Stimulated activated CD4-positive, alpha-beta T cell treated with anti-CD3 and anti-CD28 coated beads, Interleukin-2, amount 100 ng/mL, for 48 hours (primary cell): ENCODE measurements around the gene CAMKMT.

ENCODE experiments used
- DNase-seq, 2 donors: peaks; one replicate each; pipeline ENCODE4 v3.0.0-alpha.2; 2020

Gene CAMKMT

DNA sequence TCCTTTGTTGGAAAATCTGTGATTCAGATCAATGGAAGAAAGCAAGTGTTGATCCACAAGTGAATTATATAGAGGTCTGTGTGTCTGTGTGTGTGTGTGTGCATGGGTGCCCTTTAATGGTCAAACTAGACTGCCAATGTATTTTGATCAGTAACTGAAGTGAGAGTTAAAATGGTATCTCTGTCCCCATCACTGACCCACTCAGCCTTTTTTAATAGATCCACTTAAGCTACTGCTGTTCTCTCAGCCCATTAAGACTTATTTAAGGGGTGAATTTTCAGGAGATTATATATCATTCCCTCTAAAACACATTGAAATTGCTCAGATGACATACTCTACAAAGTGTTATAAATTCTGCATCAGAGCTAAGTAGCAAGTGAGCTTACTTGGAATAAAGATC, 386.0 kb downstream of the CAMKMT start:
- DNase-seq = no peak

DNA sequence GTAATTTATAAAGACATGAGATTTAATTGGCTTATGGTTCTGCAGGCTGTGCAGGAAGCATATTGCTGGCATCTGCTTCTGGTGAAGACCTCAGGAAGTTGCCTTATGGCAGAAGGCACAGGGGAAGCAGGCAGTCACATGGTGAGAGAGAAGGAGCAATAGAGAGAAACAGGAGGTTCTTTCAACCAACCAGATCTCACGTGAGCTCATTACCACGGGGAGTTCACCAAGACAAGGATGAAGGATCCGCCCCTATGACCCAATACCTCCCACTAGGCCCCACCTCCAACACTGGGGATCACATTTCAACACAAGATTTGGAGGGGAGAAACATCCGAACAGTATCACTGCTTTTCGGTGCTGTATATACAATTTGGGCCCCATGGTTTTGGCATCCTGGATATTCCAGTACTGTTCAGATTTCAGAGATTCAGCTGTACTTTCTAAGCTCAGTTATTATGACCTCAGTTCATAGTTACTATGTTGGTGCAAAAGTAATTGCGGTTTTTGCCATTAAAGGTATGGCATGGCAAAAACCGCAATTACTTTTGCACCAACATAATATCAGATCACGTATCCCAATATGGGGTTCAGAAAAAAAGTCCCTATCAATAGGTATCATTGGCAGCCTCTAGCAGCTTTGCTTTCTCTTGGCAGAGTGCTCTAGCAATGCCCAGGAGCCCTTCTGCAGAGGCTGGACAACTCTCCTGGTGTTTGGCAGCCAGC, 390.2 kb downstream of the CAMKMT start:
- no peak for DNase-seq

DNA sequence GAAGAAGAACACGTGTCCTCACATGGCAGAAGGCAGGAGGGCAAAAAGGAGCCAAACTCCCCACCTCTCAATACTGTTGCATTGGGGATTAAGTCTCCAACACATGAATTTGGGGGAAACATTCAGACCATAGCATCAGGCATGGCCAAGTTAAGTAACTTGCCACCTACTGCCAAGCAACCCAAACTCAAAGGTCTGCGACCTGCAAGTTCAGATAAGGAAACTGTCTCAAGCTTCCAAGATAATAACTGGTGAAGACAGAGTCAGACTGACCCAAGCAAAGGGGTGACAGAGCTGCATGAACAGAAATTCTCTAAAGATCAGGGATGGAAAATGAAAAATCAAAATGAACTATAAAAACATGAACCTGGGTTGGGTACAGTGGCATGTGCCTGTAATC, 391.0 kb downstream of the CAMKMT start:
- no peak for DNase-seq

DNA sequence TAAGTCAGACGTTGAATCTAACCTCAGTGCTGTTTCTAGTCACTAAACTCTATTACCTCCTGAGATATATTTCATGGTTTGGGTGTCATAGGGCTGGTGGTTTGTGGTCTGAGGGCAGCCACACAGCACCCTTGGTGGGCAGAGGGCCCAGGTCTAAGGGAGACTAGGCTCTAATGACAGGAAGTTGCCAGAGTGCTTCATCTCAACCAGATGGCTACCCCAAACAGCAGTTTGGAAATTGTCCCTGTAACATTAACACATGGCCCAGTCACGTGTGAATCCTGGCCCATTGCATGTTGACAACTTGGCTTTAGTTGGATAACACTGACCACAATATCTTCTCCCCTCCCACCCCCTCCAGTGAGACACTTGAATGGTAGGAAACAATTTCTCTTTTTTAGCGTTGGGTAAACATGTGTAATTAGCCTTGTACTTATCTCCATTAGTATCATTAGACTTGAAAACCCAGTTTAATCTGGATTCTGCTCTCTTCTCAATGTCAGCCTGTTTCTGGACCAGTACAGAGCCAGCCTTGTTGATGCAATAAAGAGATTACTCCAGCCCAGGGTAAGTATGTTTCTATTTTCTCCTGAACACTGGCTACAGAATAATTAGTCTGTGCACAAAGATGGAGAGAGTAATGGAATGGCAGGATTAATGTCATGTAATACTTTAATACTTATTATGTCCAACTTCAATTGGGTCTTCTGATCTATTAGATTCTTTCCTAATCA, 392.0 kb downstream of the CAMKMT start:
- DNase-seq = no peak

DNA sequence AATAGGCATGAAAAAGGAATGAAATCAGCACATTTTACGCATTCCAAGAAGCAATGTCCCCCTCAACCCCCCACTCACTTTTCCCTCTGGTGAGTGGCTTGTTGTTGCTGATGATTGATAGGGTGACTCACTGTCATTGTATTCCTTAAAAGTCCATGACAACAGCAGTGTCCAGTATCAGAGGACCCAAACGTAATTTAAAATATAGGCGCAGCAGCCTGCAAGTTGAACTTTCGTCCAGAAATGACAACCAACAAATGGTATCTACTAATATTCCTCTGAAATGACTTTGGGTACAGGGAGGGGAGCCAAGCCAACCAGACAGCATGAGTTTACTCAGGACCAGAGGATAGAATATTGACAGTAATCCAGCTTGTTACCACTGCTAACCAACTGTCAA, 396.8 kb downstream of the CAMKMT start:
- no peak for DNase-seq

DNA sequence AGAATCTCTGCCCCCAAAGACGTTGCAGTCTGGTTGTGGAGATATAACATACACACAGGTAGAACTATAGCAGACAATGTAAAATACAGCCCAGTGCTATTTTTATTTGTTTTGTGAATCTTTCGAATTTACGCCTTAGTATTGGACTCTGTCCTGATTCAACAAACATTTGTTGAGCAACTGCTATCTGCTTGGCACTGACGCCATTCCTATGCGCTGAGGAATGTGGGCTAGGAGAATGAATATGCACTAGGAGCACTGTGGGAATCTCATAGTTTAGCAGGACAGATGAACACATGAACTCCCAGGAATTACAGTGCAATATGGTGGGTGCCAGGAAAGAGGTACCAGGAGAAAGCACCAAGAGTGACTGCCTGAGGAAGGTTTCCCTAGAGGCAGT, 398.1 kb downstream of the CAMKMT start:
- no peak for DNase-seq

DNA sequence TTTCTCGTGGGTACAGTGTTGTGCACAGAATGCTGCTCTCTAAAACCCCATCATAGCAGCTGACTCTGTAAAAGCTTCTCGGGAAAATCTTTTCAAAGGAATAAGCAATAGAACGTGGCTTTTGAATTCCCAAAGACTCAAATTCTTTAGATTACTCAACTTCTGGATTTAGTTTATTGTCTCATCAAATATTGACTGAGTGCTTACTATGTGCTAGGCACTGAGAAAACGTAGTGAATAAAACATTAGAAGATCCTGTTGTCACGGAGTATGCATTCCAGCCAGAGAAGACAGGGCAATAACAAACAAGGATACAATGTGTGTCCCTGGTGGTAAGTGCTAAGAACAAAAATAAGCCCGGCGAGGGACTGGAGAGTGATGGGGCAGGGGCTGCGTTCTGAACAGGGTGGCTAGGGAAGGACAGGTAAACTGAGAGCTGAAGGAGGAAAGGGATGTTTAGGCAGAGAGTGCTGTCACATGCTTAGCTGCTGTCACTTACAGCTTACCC, 401.6 kb downstream of the CAMKMT start:
- DNase-seq = no peak

DNA sequence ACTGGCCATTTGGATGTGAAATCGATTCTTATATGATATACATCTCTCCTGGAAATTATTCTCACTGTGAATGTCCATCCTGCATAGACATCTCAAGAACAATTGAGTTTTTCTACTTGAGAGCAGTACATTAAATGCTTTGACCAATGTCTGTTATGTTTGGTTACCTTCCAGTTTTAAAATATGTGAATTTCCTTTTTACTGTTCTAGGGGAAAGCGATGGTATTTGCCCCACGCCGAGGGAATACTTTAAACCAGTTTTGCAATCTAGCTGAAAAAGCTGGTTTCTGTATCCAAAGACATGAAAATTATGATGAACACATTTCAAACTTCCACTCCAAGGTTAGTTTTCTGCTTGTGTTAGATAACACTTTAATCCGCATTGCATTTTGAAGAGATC, 404.5 kb downstream of the CAMKMT start:
- DNase-seq = no peak

DNA sequence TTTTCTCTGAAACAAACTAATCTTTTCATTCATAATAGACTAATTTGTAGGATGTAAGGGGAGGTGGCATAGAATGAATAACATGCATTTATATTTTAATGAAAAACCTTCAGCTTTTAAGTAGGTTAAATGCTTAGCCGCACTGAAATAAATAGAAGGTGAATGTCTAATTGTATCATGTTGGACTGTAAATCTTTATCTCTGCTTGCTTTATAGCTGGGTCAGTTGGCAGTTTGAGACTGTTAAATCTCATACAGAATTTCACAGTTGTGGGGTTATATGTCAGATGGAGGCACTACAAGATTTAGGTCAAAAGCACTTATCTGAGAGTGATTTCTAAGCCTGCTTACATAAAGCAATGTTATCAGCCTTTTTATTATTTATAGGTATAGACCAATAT, 405.0 kb downstream of the CAMKMT start:
- DNase-seq = no peak

DNA sequence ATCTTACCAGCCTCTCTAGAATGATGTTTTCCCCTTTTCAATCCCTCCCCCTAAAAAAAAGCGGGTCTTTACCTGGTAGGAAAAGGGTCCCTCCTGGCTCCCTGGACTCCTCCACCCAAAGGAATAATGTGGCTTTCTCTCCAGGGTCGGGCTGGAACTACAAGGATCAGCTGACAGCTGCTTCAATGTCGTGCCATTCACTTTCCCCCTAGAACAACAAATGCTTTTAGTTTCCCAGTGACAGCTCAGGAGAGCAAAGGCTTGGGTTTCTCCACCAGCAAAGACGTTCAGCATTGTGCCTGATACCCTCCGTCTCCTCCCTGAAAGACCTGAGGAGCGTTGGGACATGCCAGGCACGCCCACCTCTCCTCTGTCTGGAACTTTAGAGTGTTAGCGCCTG, 405.9 kb downstream of the CAMKMT start:
- no peak for DNase-seq

DNA sequence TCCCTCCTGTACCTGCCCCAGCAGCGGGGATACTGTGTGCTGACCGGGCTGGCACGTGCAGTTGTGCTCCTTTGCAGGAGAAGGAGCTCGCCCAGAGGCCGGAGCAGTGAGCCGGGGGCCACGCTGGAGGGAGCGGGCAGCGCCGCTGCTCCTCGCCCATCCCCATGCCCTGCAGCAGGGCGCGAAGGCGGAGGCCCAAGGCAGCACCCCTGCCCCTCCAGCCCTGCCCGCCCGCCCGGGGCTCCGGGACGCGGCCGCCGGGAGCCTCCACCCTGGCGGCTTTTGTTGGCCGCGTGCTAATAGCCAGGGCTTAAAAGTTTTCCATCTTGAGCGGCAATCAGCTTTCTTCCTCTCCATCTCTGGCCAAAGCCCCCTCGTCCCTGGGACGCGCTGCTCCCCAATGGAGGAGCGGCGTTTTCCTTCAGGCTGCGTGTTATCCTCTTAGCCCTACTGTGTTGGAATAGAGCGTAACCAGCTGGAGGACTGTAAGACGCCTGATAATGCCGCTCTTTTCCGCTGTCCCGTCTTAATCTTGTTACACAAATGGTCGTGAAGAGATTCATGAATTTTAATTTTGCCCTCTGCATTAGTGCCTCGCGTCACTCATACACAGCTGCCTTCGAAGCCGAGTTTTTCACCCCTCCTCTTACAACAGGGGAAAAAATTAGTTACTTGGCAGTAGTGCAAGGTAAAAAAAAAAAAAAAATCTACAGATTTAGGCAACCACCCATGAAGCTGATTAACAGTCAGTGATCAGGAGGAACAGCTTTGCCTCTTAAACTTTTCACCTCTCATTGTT, 406.9 kb downstream of the CAMKMT start:
- DNase-seq = no peak

DNA sequence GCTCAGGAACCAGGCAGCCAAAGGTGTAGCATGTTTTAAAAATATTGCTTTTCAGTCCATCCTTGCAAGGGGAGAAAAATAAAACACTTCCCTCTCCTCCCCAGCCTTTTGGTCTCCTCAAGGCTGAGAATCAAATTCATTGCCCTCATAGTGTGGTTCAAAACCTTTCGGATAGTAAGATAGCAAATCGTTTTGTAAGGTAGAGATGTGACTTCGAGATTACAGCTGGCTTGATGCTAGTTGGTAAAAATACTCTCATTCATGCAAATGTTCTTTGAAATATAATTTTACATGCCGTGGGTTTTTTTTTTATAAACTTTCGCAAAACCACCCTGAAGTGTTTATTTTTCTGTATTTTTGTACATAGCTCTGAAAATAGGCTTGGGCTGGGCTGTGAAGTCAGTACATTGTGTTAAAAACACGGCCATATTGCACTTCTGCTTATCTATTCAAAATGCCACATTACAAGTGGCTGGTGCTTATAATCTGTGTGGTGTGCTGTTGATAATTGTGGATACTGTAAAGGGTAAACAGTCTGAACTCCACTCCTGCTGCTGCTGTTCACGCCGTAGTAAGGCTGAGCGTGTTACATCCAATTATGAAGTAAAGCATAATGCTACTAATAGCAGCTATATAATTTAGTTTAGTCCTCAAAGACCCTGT, 407.7 kb downstream of the CAMKMT start:
- DNase-seq = no peak

DNA sequence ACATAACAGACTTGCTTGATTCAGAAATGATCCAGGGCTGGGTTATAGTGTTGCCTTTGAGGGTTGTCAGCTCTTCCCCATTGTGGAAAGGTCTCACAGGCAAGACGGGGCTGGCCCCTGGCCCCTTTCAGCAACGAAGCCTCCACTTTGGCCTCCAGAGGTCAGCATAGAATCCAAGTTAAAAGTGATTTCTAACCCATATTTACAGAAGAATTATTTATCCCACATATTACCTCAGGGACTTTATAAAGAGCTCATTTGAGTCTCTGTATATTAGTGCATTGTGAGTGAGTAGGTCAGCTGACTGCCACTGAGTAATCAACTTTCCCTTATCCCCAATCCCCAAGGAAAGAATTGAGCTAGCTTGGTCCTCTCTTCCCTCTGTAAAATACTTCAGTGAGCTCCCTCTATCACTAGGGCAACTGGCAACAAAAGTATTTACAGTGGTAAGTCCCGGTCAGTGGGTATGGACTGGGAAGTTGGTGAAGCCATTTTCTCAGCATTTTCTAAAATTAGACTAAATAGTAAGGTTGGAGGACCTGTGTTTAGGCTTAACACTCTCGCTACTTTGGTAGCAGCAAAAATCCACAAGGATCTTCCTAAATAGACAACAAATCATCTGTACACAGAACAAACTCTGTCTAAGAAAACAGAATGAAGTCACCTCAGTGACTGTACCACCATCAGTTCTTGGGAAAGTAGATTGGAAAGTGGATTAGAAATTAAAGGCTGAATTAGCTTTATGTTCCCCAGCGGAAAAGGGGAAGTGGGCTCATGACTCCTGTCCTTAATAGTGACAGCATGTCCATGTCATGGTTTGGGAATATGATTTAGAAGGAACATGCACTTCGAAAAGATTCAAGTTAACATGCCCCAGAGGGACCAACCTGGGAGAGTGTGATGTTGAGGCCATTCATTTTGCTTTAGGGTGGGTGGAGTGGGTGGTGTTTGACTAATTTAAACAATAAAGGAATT, 408.8 kb downstream of the CAMKMT start:
- DNase-seq = no peak

DNA sequence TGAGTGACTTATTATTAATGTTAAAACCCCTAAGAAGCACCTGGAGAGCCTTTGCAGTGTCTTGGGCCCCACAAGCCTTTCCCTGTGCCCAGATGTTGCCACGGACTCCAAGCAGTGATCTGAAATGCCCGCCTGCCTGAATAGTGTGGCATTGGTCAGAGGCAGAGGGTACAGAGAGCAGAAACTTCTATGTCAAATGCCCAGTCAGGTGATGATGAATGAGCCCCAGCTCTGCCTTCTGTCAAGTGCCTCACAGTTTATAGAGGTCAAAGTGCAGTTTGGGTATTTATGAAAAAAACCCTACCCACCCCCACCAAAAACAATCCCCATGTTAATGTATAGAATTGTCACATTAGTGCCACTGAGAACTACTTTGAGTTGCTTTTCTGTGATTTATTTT, 409.8 kb downstream of the CAMKMT start:
- DNase-seq = no peak

DNA sequence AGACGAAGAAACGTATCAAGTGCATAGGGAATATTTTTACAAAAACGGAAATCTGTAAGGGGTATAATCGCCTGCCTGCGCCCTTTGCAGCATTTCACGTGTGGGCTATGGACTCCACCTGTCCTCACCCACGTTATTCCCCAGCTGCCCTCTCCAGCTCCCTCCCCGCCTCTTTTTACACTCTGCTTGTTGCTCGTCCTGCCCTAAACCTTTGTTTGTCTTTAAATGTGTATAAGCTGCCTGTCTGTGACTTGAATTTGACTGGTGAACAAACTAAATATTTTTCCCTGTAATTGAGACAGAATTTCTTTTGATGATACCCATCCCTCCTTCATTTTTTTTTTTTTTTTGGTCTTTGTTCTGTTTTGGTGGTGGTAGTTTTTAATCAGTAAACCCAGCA, 410.4 kb downstream of the CAMKMT start:
- no peak for DNase-seq

DNA sequence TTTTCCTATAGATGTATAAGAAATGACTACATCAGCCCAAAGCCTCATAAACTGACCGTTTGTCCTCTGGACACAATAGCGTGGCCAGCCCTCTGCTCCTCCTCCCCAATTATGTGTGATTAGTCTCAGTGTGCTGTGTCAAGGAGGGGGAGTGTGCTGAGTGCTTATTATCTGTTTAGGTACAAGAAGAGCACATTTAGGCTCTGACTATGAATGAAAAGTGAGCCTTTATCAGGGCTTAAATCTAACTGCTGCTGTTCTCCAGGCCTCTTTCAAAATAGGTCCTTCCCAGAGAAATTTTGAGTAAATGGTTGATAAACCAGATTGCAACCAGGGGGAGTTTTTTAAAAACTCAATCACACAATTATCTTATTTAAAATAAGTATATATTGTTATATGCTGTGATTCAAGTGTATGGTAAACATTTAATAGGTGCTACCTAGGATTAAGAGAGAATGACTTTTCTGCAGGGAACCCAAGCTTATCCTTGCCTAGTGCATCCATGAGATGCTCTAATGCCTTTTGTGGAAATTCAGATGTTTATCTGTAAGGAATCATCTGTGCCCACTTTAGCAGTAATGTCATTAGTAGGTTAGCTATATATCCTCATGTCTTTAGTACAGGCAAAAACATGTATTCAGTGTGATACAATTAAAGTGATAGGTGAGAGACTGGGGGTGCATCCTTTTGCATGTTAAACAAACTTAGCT, 411.1 kb downstream of the CAMKMT start:
- DNase-seq = no peak

DNA sequence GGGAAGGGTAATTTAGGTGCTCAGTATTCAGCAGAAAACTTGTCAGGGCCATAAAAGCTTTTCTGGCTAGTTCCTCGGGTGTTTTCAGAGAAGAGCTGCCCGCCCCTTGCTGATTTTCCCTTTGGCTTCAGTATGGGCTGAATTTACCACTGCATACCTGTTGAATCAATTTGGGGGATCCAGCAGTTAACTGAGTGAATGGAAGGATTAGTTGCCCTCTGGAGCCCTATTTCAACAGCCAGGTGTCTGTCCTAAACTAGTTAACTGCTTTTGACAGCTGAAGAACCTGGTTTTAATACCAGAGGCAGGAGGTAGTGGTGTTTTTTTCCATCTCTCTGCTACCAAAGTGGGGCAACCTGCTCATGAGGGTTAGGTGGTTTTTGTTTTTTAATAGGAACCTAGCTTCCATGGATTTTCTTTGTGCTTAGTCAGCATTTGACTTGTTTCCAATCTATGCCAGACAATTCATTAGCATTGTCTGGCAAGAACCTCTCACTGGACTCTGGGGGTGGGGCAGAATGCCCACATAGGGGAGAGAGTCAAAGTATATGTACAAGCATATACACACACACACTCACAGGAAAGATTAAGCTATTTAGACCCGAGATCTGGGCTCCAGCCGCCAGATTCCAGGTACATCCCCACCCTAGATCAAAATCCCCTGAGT, 413.2 kb downstream of the CAMKMT start:
- no peak for DNase-seq

DNA sequence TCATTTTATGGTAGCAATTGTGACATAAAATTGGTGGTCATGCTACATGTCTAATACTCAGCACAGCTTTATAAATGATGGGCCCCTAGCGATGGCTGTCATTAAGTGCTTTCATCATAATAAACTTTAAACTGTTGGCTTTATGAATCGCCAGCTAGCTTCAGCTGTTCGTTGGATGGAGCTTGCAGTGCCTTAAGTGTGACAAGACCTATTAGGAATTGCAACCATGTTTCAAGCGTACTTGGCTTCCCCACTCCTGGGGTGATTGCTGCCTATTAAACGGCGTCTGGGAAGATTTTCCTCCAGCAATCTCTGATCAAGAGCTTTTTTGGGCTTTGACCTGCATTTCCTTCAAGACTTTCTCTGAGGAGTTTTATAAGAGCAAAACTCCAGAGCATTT, 415.3 kb downstream of the CAMKMT start:
- no peak for DNase-seq

DNA sequence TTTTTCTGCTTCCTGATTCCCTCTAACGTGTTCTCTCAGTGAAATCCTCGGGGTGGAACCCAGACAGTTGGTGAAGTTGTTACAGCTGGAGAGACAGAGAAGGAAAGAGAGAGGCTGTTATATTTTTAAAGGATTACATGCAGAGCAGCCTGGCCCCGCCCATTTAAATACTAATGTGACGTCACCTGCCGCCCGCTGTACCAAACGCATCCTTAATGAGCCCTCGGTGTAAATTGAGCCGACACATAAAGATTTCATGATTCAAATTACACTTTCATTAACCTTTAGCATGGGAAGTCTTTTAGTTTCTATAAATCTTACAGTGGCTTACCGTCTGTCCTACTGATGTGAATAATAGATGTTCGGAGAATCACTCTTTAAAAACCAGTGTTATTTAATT, 415.8 kb downstream of the CAMKMT start:
- DNase-seq = no peak

DNA sequence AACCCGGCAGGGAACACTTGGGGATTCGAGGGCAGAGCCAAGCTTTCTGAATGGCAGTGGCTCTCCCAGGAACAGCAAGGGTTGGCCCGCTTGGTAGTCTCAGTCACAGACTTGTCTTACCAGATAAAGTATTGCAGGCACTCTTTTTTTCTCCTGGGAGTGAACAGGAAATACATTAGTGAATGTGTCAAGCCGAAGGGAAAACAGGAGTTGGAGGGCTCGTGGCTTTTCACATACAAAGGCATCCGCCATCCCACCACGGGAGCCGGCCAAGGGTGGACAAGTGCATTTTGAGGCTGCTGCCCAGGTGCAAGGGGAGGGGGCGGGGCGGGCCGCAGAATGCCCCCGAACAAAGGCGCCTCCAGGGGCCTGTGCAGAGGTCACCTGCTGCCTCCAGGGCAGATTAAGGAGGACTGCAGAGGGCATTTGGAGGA, 416.5 kb downstream of the CAMKMT start:
- no peak for DNase-seq
